AG04449 (cell line): ENCODE measurements around the gene SH3GL2.

Experiments
- CTCF ChIA-PET: fragments of 350-600 bp; formaldehyde crosslinking; extraction: SDS; loops from one replicate; lab custom pipeline; 2021; ENCODE audit warnings: antibody characterized with exemption; lab: Yijun Ruan, JAX
- POLR2A ChIA-PET: fragments of 400-600, 350-600 bp; formaldehyde crosslinking; extraction: SDS; loops from one replicate; lab custom pipeline; 2020; ENCODE audit warnings: antibody characterized with exemption, inconsistent platforms; lab: Yijun Ruan, JAX
- DNase-seq: peaks from one replicate; pipeline ENCODE4 v3.0.0-alpha.2; 2010; ENCODE audit warnings: low read depth, low spot score
- H3K4me3 ChIP-seq: 2 replicates; pipeline ENCODE4 v1.5.1; 2011; ENCODE audit warnings: low read depth, mild to moderate bottlenecking, control low read depth, low read length
- TF ChIP-seq, protein P1 (sequence below): IDR thresholded peaks from one replicate; pipeline ENCODE4 v1.5.1; 2011; ENCODE audit warnings: mild to moderate bottlenecking, moderate library complexity, low read length, control low read depth, inconsistent platforms; ENCODE audit not compliant: insufficient read depth; ENCODE audit errors: missing control alignments

SH3GL2 gene

DNA sequence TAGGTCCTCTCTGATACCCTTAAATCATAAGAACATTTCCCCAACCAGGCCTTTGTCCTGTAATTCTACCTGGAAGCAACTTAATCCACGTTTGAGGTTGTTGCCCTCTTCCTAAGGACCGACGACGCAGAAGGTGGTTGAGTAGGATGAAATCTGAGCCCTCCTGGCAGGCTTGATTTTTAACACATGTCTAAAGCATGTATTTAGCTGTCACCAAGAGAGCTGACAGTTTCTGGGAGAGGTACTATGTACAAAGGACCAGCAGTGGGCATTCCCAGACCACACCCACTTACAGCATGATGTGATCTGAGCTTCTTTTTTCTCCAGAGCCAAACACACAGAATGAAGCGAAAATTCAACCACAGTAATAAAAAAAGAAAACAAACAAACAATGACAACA is 260.9 kb downstream of the SH3GL2 start:
- TF ChIP-seq, protein P1, sequence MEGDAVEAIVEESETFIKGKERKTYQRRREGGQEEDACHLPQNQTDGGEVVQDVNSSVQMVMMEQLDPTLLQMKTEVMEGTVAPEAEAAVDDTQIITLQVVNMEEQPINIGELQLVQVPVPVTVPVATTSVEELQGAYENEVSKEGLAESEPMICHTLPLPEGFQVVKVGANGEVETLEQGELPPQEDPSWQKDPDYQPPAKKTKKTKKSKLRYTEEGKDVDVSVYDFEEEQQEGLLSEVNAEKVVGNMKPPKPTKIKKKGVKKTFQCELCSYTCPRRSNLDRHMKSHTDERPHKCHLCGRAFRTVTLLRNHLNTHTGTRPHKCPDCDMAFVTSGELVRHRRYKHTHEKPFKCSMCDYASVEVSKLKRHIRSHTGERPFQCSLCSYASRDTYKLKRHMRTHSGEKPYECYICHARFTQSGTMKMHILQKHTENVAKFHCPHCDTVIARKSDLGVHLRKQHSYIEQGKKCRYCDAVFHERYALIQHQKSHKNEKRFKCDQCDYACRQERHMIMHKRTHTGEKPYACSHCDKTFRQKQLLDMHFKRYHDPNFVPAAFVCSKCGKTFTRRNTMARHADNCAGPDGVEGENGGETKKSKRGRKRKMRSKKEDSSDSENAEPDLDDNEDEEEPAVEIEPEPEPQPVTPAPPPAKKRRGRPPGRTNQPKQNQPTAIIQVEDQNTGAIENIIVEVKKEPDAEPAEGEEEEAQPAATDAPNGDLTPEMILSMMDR: no peak
- no peak overlapping the region for H3K4me3 ChIP-seq
- CTCF ChIA-PET: interaction anchor here (1.1 to 1.5 kb wide), 2 partner anchors 29 to 313 kb away, joined by 3 to 4 read pairs; no protein-coding TSS in a partner anchor
- POLR2A ChIA-PET: no interaction called here
- DNase-seq: no peak

DNA sequence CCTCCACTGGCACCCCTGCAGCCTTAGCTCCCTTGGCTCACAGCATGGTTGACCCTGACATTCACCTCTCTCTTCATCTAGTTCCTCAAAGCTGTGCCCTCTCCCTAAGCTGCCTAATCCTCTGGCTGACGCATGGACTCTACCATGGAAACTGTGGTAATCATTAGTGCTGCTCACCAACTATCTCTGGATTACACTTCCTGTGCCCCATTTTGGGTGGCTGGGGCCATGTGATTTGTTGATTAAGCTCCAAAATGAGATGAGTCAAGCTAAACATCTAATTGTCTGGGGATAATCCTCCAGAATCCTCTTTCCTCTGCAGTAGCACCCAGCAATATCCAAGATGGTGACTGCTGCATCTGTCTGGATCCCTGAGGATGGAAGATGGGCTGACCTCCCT is 264.4 kb downstream of the SH3GL2 start:
- ChIA-PET POLR2A (no interaction called here), CTCF (interaction anchor here (2.0 kb wide), 1 partner anchor 32 kb away, joined by 8 read pairs; no protein-coding TSS in a partner anchor)
- no peak overlapping the region for H3K4me3 ChIP-seq
- TF ChIP-seq, protein P1: no peak
- DNase-seq: no peak
